ENCODE data around the gene TLDC2.

The TLDC2 gene

GRCh38 chr20:36850759-36851158 lies 25.2 kb upstream of the TLDC2 start:
- no peak for DNase-seq

GRCh38 chr20:36851490-36851889 lies 24.4 kb upstream of the TLDC2 start:
- no peak for DNase-seq

GRCh38 chr20:36852187-36852586 lies 23.8 kb upstream of the TLDC2 start:
- DNase-seq, result no peak

DNA sequence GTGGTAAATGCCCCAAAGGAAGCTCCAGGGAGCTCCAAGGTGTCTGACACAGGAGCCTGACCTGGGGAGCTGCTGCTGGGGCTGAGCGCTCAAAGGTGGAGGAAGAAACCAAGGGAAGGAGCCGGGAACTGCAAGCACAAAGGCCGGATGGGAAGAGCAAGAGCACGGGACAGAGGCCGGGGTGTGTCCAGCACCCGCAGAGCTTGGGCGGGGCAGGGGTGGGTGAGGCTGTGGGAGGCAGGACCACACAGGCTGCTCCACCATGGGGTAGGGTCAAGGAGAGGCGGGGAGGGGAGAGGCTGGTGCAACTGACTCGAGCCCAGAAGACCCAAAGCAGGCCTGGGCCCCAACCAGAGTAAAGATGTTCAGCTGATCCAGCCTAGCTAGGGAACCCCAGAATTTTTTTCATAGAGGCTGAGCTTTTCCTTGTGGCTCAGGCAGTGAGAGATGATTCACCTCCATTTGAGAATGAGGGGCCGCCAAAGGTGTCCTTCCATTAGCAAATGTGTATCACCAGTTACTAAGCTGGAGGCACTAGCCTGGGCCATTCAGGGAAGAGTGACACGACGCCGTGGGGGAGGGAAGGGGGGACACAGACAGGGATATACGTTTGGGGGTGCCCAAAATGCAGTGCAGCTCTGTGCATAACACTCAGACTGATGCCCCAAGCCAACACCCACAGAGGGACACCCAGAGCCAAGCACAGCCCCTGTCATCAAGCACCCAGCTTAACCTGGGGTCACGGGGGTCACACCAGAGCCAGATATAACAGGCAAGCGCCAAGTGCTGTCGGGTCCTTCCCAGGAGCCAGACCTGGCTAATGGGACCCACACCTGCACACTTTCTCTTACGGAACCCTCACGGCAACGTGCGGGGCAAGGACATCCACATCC lies 21.3 kb upstream of the TLDC2 start:
- DNase-seq, result peak; percentile 31

GRCh38 chr20:36855241-36855657 lies 20.7 kb upstream of the TLDC2 start:
- DNase-seq, result peak; percentile 50

DNA sequence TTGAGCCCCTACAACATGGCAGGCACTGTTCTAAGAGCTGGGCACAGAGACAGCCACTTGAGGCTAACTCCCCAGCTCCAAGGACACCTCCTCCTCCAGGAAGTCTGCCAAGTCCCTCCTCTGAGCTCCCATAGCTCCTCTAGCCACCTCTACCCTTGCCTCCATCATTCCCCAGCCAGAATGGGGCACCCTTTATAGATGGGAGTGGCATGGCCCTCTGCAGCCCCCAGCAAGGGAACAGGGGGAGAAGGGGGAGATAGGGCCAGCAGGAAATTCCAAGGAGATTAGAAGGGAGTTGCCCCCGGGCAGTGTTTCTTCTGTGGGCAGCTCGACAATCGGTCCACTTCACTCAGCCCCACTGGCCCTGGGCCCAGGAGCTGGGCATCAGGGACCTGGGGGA lies 19.7 kb upstream of the TLDC2 start:
- peak; percentile 96 for DNase-seq

- peak; percentile 62 for DNase-seq
Measured at GRCh38 chr20:36856691-36857635, 19.0 kb upstream of the TLDC2 start.

GRCh38 chr20:36859282-36859555 lies 16.7 kb upstream of the TLDC2 start:
- DNase-seq, result no peak

DNA sequence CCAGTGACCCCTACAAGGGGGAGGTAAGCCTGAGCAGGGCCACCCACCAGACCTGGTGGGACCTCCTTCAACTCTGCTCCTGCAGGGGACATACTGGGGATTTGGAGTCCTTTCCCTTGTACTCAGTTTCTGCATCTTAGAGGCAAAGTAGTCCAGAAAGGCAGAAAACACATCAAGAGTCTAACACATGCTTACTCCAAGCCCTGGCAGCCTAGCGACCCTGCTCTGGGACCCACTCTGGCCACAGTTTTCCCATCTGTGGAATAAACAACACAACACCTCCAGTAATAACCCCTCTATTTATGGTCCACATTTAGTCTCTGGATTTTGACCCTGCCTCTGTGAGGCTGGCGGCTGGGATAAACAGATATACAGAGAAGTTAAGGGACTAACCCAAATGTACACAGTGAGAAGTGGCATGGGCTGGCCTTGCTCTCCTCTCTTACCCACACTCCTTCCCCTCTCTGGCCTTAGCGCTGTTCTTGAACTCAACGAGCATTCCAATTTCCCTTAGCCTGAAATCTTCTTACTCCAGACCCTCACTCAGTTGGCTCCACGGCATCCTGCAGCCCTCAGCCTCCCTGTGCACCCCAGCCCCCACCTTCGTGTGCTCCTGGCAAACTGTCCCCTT lies 16.1 kb upstream of the TLDC2 start:
- no peak for DNase-seq

- no peak for DNase-seq
Measured at GRCh38 chr20:36860339-36860738, 15.6 kb upstream of the TLDC2 start.

DNA sequence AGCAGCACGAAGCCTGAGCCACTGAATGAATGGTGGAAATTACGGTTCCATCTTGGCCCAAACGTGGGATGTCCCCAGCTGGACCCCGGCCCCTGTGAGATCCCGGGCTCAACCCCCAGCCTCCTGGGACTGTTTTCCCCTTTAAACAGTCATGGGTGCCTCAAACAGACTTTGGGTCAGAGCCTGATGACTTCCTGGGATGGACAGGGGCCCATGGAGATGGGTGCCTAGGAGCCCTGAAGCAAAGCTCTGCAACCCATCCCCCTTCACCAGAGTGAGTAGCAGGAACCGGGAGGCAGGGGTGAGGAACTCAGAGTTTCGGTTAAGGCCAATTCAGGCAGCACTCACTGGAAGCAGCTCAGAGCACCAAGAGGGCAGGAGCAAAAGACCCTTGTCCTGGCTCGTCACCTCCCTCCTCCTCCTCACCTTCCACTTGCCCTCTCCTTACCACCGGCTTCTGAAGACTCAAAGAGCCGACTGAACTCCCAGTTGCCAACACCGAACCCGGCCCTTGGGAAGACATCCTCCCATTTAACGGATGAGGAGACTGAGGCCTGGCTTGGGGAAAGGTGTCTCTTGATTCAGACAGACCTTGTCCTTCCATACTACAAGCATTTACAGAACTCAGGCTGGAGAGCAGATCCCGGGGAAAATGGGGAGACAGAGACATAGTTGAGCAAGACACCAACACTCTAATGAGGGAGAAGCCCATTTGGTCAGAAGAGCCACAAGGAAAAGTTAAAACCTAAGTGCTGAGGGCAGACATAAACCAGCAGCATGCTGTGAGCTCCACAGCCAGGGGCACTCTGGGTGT lies 14.9 kb upstream of the TLDC2 start:
- no peak for DNase-seq

DNA sequence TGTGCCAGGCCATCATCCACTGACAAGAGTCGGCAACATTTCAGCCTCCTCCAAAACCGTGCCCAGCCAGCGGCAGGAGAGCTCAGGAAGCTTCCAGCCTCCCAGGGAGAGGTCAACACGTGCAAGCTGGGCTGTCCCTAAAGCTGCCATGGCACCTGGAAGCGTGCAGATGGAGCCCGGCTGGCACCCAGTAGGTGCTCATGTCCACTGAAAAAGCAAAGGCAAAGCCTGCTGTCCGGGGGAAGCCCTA lies 14.4 kb upstream of the TLDC2 start:
- peak; percentile 37 for DNase-seq

- peak; percentile 97 for DNase-seq
Measured at GRCh38 chr20:36861875-36862801, 13.8 kb upstream of the TLDC2 start.

GRCh38 chr20:36862857-36863668 lies 12.9 kb upstream of the TLDC2 start:
- DNase-seq, result no peak

DNA sequence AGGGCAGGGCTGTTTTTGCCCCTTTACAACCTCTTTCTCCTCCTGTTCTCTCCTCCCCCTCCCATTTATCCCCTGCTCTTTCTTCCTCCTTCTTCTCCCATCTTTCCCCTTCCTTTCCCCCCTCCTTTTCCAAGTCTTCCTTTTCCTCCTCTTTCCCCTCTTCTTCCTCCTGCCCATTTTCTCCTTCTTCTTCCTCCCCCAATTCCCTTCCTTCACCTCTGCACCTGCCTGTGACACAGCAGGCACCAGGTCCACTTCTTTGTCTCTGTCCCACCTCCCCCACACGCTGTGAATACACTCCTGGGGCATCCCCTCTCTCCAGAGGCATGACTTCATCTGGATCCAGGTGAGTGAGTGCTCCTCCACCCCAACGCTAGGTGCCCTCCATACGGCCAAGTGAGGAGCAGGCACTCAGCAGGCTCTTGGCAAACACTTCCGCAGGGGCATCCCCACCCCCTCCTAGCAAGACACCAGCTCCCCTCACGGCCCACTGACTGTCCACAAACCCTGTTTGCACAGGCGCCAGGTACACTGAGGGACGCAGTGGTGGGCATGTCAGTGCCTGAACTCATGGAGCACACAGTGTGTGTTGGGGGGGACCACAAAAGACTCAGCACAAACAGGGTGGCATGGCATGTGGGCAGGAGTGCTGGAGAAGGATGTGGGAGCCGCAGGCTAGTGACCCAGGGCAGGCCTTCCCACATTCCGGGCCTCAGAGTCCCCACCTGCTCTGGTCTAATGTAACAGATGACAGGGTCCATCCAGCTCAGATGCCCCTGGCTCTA lies 10.7 kb upstream of the TLDC2 start:
- no peak for DNase-seq

DNA sequence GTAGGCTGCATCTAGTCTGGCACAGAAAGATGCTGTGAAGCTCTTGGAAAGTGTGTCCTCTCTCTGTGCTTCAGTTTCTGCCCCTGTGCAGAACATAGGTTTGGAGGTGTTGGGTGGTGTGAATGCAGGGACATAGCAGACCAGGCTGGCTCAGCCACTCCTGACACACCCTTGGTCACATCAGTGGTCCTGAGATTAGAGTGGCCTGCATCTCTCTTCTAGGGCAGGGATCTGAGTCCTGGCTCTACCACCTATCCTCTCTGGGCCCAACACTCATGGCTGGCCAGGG lies 10.1 kb upstream of the TLDC2 start:
- no peak for DNase-seq

GRCh38 chr20:36866164-36866563 lies 9.8 kb upstream of the TLDC2 start:
- DNase-seq, result no peak

GRCh38 chr20:36866681-36867495 lies 9.1 kb upstream of the TLDC2 start:
- no peak for DNase-seq
